Epithelial cell of esophagus (primary cell): ENCODE measurements around the gene VPREB3.

Source experiments
- DNase-seq: peaks from one replicate; pipeline ENCODE4 v3.0.0; 2010; ENCODE audit warnings: low read depth
- H3K4me3 ChIP-seq: 2 replicates; pipeline ENCODE4 v1.5.1; 2011; ENCODE audit warnings: mild to moderate bottlenecking, low read length, control low read depth
- CTCF ChIP-seq: IDR thresholded peaks from 2 replicates; pipeline ENCODE4 v1.5.1; 2011; ENCODE audit warnings: low read depth, mild to moderate bottlenecking, low read length, control low read depth, inconsistent platforms; ENCODE audit not compliant: insufficient read depth; ENCODE audit errors: missing control alignments

VPREB3 gene

GRCh38 chr22:23722724-23723123 is 31.5 kb downstream of the VPREB3 start:
- no peak overlapping the region for H3K4me3 ChIP-seq
- no peak for DNase-seq
- no peak for TF ChIP-seq CTCF

- no peak overlapping the region for H3K4me3 ChIP-seq
- no peak for DNase-seq
- no peak for TF ChIP-seq CTCF
These were observed 32.1 kb downstream of the VPREB3 start for GRCh38 chr22:23722160-23722559.

GRCh38 chr22:23720855-23721254 is 33.4 kb downstream of the VPREB3 start:
- H3K4me3 ChIP-seq = no peak overlapping the region
- DNase-seq = no peak
- no peak for TF ChIP-seq CTCF

- no peak for TF ChIP-seq CTCF
- DNase-seq = no peak
- no peak overlapping the region for H3K4me3 ChIP-seq
These were observed 35.7 kb downstream of the VPREB3 start for GRCh38 chr22:23718371-23719165.

GRCh38 chr22:23716811-23717801 is 37.1 kb downstream of the VPREB3 start:
- TF ChIP-seq CTCF = no peak
- peak overlapping the region; percentile 87 for H3K4me3 ChIP-seq
- DNase-seq = peak; percentile 86

- TF ChIP-seq CTCF = no peak
- no peak for DNase-seq
These were observed 38.3 kb downstream of the VPREB3 start for GRCh38 chr22:23715806-23716375.

More at GRCh38 chr22:23715806-23716375, 38.3 kb downstream of the VPREB3 start:
- peak overlapping the region; percentile 87 for H3K4me3 ChIP-seq
